ENCODE results near the gene PDHX. TPM values are rescaled to one million over a fixed set of nuclear protein-coding genes. Genes with fewer than 3 reads are reported as not detected.

PDHX gene
- total RNA-seq, 4 donors from 2014 or later = 18.0 to 30.5 (median 26.2) TPM

- intact Hi-C loops (cut with DNase I; ENCODE audit: low total_unique reads) = loop anchor here (10.0 kb wide), 2 partner anchors 541 to 911 kb away; no protein-coding TSS in a partner anchor
- whole genome bisulfite sequencing, 2 donors = 88 to 95% methylated on average over 7 of the region's 7 CpGs
- DNase-seq (ENCODE audit: low spot score in 2 of 2) = no peak
- no peak overlapping the region for H3K4me3 ChIP-seq (ENCODE audit: low read depth, poor library complexity, severe bottlenecking)
- TF ChIP-seq POLR2A (IDR thresholded peaks at IDR 0.05) (no peak), CTCF (IDR thresholded peaks at IDR 0.05) (no peak)
Measured at GRCh38 chr11:34905666-34906065, 10.8 kb upstream of the PDHX start.

GRCh38 chr11:34907934-34908593 is 8.4 kb upstream of the PDHX start:
- 82 to 85% methylated on average over 3 of the region's 3 CpGs for WGBS, 2 donors
- TF ChIP-seq CTCF (IDR thresholded peaks at IDR 0.05) (no peak), POLR2A (IDR thresholded peaks at IDR 0.05) (no peak)
- intact Hi-C loops (cut with DNase I; ENCODE audit: low total_unique reads) = loop anchor here (10.0 kb wide), 2 partner anchors 543 to 913 kb away; no protein-coding TSS in a partner anchor
- H3K4me3 ChIP-seq (ENCODE audit: low read depth, poor library complexity, severe bottlenecking) = no peak overlapping the region
- DNase-seq (ENCODE audit: low spot score in 2 of 2) = no peak

GRCh38 chr11:34909415-34909814 is 7.0 kb upstream of the PDHX start:
- intact Hi-C loops (cut with DNase I; ENCODE audit: low total_unique reads) = loop anchor here (10.0 kb wide), 2 partner anchors 545 to 915 kb away; no protein-coding TSS in a partner anchor
- 74 to 77% methylated on average over 6 of the region's 6 CpGs for WGBS, 2 donors

GRCh38 chr11:34909955-34910354 is 6.5 kb upstream of the PDHX start:
- H3K4me3 ChIP-seq (ENCODE audit: low read depth, poor library complexity, severe bottlenecking) = no peak overlapping the region
- intact Hi-C loops (cut with DNase I; ENCODE audit: low total_unique reads) = loop anchor here (10.0 kb wide), 2 partner anchors 545 to 915 kb away; no protein-coding TSS in a partner anchor
- TF ChIP-seq POLR2A (IDR thresholded peaks at IDR 0.05) = no peak
- no peak for TF ChIP-seq CTCF (IDR thresholded peaks at IDR 0.05)
- no peak for DNase-seq (ENCODE audit: low spot score in 2 of 2)
- 59 to 65% methylated on average over 4 of the region's 4 CpGs for WGBS, 2 donors

More at GRCh38 chr11:34909415-34909814, 7.0 kb upstream of the PDHX start:
- no peak for TF ChIP-seq CTCF (IDR thresholded peaks at IDR 0.05)
- no peak for TF ChIP-seq POLR2A (IDR thresholded peaks at IDR 0.05)
- DNase-seq (ENCODE audit: low spot score in 2 of 2) = no peak
- H3K4me3 ChIP-seq (ENCODE audit: low read depth, poor library complexity, severe bottlenecking) = no peak overlapping the region

- no peak overlapping the region for H3K4me3 ChIP-seq (ENCODE audit: low read depth, poor library complexity, severe bottlenecking)
- TF ChIP-seq POLR2A (IDR thresholded peaks at IDR 0.05) (no peak), CTCF (IDR thresholded peaks at IDR 0.05) (no peak)
- intact Hi-C loops (cut with DNase I; ENCODE audit: low total_unique reads) = no loop called here
- WGBS, 2 donors = 96 to 97% methylated on average over 1 of the region's 1 CpG
- no peak for DNase-seq (ENCODE audit: low spot score in 2 of 2)
Measured at GRCh38 chr11:34910817-34911216, 5.6 kb upstream of the PDHX start.
